HepG2 (cell line): ENCODE measurements around the gene IL11RA. TPM values are rescaled to one million over a fixed set of nuclear protein-coding genes. Genes with fewer than 3 reads are reported as not detected.

Experiments
- ATM ChIP-seq: fragments of 450-650 bp; IDR thresholded peaks from 2 replicates; pipeline ENCODE4 v1.7.1; 2017; ENCODE audit warnings: mild to moderate bottlenecking, borderline replicate concordance
- E2F1 ChIP-seq: sonication (generic); formaldehyde crosslinking; IDR thresholded peaks from 2 replicates; pipeline ENCODE4 v1.5.0; 2020; ENCODE audit warnings: missing genetic modification reagents
- ESRRA ChIP-seq: sonication (generic); formaldehyde crosslinking; IDR thresholded peaks from 2 replicates; pipeline ENCODE4 v1.5.1; 2020; ENCODE audit warnings: mild to moderate bottlenecking, low read depth, missing genetic modification reagents
- HNF4G ChIP-seq, 2 experiments: sonication (generic) in 1 of 2; formaldehyde crosslinking in 1 of 2; IDR thresholded peaks; 2 replicates each; pipeline versions ENCODE4 v1.4.0 to v1.6.1; 2011 to 2020; ENCODE audit warnings: borderline replicate concordance in 2 of 2, low read depth in 2 of 2, mild to moderate bottlenecking in 2 of 2, low read length in 1 of 2, missing genetic modification reagents in 1 of 2, moderate library complexity in 1 of 2
- ONECUT2 ChIP-seq: sonication (generic); formaldehyde crosslinking; IDR thresholded peaks from 2 replicates; pipeline ENCODE4 v1.4.0; 2020; ENCODE audit warnings: missing genetic modification reagents
- POLR2A ChIP-seq, 2 experiments: IDR thresholded peaks; 2 replicates each; pipeline ENCODE4 v1.6.1; 2011; ENCODE audit warnings: low read depth in 2 of 2, low read length in 2 of 2, mild to moderate bottlenecking in 1 of 2, moderate library complexity in 1 of 2; ENCODE audit not compliant: insufficient read depth in 1 of 2
- RBM39 ChIP-seq: fragments of 200-400 bp; formaldehyde crosslinking; IDR thresholded peaks from one replicate; pipeline ENCODE4 v1.6.1; 2018; ENCODE audit warnings: antibody characterized with exemption, mild to moderate bottlenecking, low read depth, low read length; ENCODE audit not compliant: poor library complexity, severe bottlenecking
- REPIN1 ChIP-seq: sonication (generic); formaldehyde crosslinking; IDR thresholded peaks from 2 replicates; pipeline ENCODE4 v1.8.0; 2022; ENCODE audit warnings: missing genetic modification reagents, low read depth, mild to moderate bottlenecking, borderline replicate concordance
- RFX1 ChIP-seq: fragments of 450-650 bp; IDR thresholded peaks from 2 replicates; pipeline ENCODE4 v1.6.1; 2017
- RXRA ChIP-seq: sonication (generic); formaldehyde crosslinking; IDR thresholded peaks from 2 replicates; pipeline ENCODE4 v1.5.1; 2020; ENCODE audit warnings: missing genetic modification reagents
- TAF15 ChIP-seq: fragments of 200-400 bp; formaldehyde crosslinking; IDR thresholded peaks from one replicate; pipeline ENCODE4 v1.6.1; 2018; ENCODE audit warnings: mild to moderate bottlenecking, low read depth, low read length; ENCODE audit not compliant: poor library complexity, severe bottlenecking
- ZBTB43 ChIP-seq: sonication (generic); formaldehyde crosslinking; conservative IDR thresholded peaks from 2 replicates; pipeline ENCODE4 v1.4.0; 2020; ENCODE audit warnings: missing genetic modification reagents
- ZKSCAN1 ChIP-seq: fragments of 150-350 bp; IDR thresholded peaks from 2 replicates; pipeline ENCODE4 v1.6.1; 2014; ENCODE audit warnings: low read length
- ZNF224 ChIP-seq: sonication (generic); formaldehyde crosslinking; IDR thresholded peaks from 2 replicates; pipeline ENCODE4 v1.5.0; 2020; ENCODE audit warnings: mild to moderate bottlenecking, missing genetic modification reagents
- ZNF354B ChIP-seq: sonication (generic); formaldehyde crosslinking; IDR thresholded peaks from 2 replicates; pipeline ENCODE4 v1.8.0; 2022; ENCODE audit warnings: mild to moderate bottlenecking, missing genetic modification reagents
- ZNF468 ChIP-seq: sonication (generic); formaldehyde crosslinking; IDR thresholded peaks from 2 replicates; pipeline ENCODE4 v1.8.0; 2022; ENCODE audit warnings: mild to moderate bottlenecking, moderate library complexity, missing genetic modification reagents
- ZNF530 ChIP-seq: sonication (generic); formaldehyde crosslinking; IDR thresholded peaks from 2 replicates; pipeline ENCODE4 v1.5.0; 2020; ENCODE audit warnings: low read depth, mild to moderate bottlenecking, missing genetic modification reagents
- ZNF574 ChIP-seq: sonication (generic); formaldehyde crosslinking; IDR thresholded peaks from 2 replicates; pipeline ENCODE4 v1.4.0; 2020; ENCODE audit warnings: missing genetic modification reagents
- polyA plus RNA-seq, 8 experiments: library from polyadenylated mRNA; depleted of rRNA in 3 of 8; stranded (reverse) in 7 of 8; unstranded in 1 of 8; fragments of >200 nt; fragmentation: Illumina TruSeq in 4 of 8; extraction: Trizol in 4 of 8; gene quantifications; 2 replicates each; pipeline versions ENCODE4 v1.2.1 to v1.2.3, GENCODE V29; 2011 to 2016; ENCODE audit warnings: low read depth in 4 of 8, missing spikeins in 1 of 8, mixed read lengths in 1 of 8; ENCODE audit not compliant: insufficient read depth in 1 of 8
- total RNA-seq, 5 experiments: library from RNA; depleted of rRNA; stranded (reverse); fragments of >200 nt; fragmentation: Illumina TruSeq; extraction: Trizol; gene quantifications; 2 replicates each; pipeline ENCODE4 v1.2.3, GENCODE V29; 2016; ENCODE audit warnings: low read depth in 1 of 5
- TF ChIP-seq, protein P1 (sequence below): sonication (generic); formaldehyde crosslinking; IDR thresholded peaks from 2 replicates; pipeline ENCODE4 v1.4.0; 2020; ENCODE audit warnings: missing genetic modification reagents, borderline replicate concordance

IL11RA gene
- total and polyA plus RNA-seq, 2 of the 13 experiments (the other 11 are each of a cell fraction or from before 2014, with no cell fraction given) = 2.0 to 4.2 TPM

DNA sequence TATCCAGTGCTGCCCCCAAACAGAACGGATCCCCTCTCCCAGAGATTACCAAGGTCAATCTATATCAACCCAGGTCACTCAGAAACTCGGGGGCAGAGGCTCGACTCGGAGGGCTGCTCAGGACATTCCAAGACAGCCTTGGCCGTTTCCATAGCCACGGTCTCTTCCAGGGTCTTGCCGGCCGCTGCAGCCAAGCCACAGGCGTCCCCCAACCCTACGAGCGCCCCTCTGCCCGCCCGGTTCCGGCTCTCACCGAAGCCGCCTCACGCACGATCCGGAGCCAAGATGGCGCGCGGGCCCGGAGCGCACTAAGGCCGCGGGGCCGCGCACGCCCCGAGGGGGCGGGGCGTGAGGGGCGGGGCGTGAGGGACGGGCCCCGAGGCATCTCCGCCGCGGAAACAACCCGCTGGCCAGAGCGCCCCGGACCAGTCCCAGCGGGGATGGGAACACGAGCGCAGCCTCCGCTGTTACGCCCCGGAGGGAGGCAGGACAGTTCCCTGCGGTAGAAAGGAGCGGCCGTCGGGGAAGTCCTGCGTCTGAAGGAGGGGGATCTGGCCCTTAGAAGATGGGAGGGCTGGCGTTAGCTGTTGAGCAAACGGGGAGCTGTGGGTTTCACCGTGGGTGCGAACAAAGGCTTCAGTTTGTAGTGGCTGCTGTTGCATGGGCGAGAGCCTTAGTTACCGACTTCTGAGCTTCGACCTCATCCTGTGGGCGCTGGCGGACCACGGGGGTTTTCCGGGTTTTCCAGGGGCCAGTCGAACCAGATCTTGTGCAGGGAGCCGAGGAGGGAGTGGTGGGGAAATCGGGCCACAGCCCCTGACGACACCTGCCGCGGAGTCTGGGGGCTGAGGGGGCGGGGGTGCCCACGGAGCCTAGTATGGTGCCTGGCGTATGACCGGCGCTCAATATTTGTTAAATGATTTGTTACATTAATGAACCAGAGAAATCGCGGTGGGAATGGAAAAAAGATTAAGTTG lies 39.9 kb upstream of the IL11RA start, which contains the start of gene RPP25L (continued):
- TF ChIP-seq ZNF574 (CRISPR knock-in tag) = peak; percentile 88
- peak; percentile 82 to 97 for TF ChIP-seq POLR2A (IDR thresholded peaks at IDR 0.05; ENCODE audit: insufficient read depth in 1 of 2, low read depth in 2 of 2, low read length in 2 of 2)
- TF ChIP-seq ZNF468 (CRISPR knock-in tag) = 0 out of 2 replicates have a peak, but pooled peaks have one; percentile 24
- no peak for TF ChIP-seq RFX1
- TF ChIP-seq ESRRA (CRISPR knock-in tag) = no peak
- TF ChIP-seq RBM39 = peak; percentile 38
- no peak for TF ChIP-seq REPIN1 (CRISPR knock-in tag)
- TF ChIP-seq ZNF354B (CRISPR knock-in tag) = no peak
- no peak for TF ChIP-seq TAF15
- TF ChIP-seq ATM = no peak
- peak; percentile 24; the same call in 1 of the 2 replicates for TF ChIP-seq RXRA
- no peak for TF ChIP-seq ZNF530
- no peak for TF ChIP-seq ZKSCAN1
- TF ChIP-seq HNF4G (IDR thresholded peaks at IDR 0.05; ENCODE audit: borderline replicate concordance, low read depth, low read length) = no peak
- TF ChIP-seq HNF4G (CRISPR knock-in tag; IDR thresholded peaks at IDR 0.05; ENCODE audit: borderline replicate concordance, low read depth) = no peak
- TF ChIP-seq, protein P1, sequence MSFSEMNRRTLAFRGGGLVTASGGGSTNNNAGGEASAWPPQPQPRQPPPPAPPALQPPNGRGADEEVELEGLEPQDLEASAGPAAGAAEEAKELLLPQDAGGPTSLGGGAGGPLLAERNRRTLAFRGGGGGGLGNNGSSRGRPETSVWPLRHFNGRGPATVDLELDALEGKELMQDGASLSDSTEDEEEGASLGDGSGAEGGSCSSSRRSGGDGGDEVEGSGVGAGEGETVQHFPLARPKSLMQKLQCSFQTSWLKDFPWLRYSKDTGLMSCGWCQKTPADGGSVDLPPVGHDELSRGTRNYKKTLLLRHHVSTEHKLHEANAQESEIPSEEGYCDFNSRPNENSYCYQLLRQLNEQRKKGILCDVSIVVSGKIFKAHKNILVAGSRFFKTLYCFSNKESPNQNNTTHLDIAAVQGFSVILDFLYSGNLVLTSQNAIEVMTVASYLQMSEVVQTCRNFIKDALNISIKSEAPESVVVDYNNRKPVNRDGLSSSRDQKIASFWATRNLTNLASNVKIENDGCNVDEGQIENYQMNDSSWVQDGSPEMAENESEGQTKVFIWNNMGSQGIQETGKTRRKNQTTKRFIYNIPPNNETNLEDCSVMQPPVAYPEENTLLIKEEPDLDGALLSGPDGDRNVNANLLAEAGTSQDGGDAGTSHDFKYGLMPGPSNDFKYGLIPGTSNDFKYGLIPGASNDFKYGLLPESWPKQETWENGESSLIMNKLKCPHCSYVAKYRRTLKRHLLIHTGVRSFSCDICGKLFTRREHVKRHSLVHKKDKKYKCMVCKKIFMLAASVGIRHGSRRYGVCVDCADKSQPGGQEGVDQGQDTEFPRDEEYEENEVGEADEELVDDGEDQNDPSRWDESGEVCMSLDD = no peak
- no peak for TF ChIP-seq ONECUT2 (CRISPR knock-in tag)
- no peak for TF ChIP-seq E2F1
- TF ChIP-seq ZBTB43 (CRISPR knock-in tag) = no peak; the same call in 1 of the 2 replicates
- peak; percentile 97 for TF ChIP-seq ZNF224
